Vagina (tissue), 2 donors: ENCODE results near the gene USO1.

Experiments used
- POLR2AphosphoS5 ChIP-seq, 2 donors: sonication (generic); formaldehyde crosslinking; IDR thresholded peaks; one replicate each; pipeline ENCODE4 v1.9.0; 2017; ENCODE audit warnings: antibody characterized with exemption in 2 of 2, mild to moderate bottlenecking in 2 of 2, low read depth in 1 of 2; ENCODE audit not compliant: insufficient read depth in 1 of 2
- TF ChIP-seq, protein P1 (sequence below), 3 experiments: fragments of 450-650 bp in 2 of 3; fragments of 200-600 bp in 1 of 3; sonication (generic) in 1 of 3; IDR thresholded peaks; one replicate each; pipeline ENCODE4 v1.5.1; 2017 to 2019; ENCODE audit warnings: antibody characterized with exemption in 3 of 3, mild to moderate bottlenecking in 2 of 3, moderate library complexity in 2 of 3

DNA sequence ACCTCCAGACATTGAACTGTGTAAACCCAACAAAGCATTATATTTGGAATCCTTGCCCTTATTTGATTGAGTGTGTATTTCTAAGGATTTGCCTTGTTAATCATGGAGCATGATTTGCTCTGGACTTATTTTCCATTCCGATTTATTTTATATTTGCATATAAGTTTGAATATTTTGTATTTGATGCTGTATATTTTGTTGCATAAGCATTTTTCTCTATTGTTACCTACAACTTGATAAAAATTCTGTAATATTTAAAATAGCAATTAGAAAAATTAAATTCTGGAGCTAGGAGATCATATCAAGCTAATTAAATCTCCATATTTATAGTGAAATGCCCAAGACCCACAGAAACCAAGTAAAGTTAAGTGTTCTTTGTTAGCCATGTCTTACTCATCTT lies 47.2 kb downstream of the USO1 start:
- TF ChIP-seq, protein P1, sequence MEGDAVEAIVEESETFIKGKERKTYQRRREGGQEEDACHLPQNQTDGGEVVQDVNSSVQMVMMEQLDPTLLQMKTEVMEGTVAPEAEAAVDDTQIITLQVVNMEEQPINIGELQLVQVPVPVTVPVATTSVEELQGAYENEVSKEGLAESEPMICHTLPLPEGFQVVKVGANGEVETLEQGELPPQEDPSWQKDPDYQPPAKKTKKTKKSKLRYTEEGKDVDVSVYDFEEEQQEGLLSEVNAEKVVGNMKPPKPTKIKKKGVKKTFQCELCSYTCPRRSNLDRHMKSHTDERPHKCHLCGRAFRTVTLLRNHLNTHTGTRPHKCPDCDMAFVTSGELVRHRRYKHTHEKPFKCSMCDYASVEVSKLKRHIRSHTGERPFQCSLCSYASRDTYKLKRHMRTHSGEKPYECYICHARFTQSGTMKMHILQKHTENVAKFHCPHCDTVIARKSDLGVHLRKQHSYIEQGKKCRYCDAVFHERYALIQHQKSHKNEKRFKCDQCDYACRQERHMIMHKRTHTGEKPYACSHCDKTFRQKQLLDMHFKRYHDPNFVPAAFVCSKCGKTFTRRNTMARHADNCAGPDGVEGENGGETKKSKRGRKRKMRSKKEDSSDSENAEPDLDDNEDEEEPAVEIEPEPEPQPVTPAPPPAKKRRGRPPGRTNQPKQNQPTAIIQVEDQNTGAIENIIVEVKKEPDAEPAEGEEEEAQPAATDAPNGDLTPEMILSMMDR (IDR thresholded peaks at IDR 0.05), result no peak
- TF ChIP-seq POLR2AphosphoS5 (IDR thresholded peaks at IDR 0.05; ENCODE audit: insufficient read depth in 1 of 2, low read depth in 1 of 2), result no peak
